ENCODE measurements around the gene F8. TPM values are rescaled to one million over a fixed set of nuclear protein-coding genes. Genes with fewer than 3 reads are reported as not detected.

Gene F8
- total and polyA plus RNA-seq, 9 of the 15 experiments (the other 6 are each of a cell fraction or from before 2014, with no cell fraction given), result 0.41 to 3.8 (median 0.91) TPM

GRCh38 chrX:155026420-155026726 lies 3.9 kb upstream of the F8 start (continued):
- TF ChIP-seq GTF2E2 (tag; IDR thresholded peaks at IDR 0.05), result 0 out of 2 replicates have a peak, but pooled peaks have one; percentile 0
- no peak for TF ChIP-seq RNF219 (CRISPR knock-in tag; IDR thresholded peaks at IDR 0.05)
- TF ChIP-seq CEBPB (tag; IDR thresholded peaks at IDR 0.05), result no peak
- TF ChIP-seq HDAC6 (IDR thresholded peaks at IDR 0.05; ENCODE audit: low read depth, low read length), result no peak
- no peak for TF ChIP-seq ERF (CRISPR knock-in tag; IDR thresholded peaks at IDR 0.05)
- no peak for TF ChIP-seq PTTG1 (tag; IDR thresholded peaks at IDR 0.05; ENCODE audit: low read depth)
- no peak for TF ChIP-seq POLR2A (conservative IDR thresholded peaks at IDR 0.05)
- no peak for TF ChIP-seq HNRNPUL1 (IDR thresholded peaks at IDR 0.05; ENCODE audit: low read length)

- FAIRE-seq, result no peak
- no peak for ATAC-seq
- peak overlapping the region; percentile 52; the same call in 1 of the 3 replicates for H3K27ac ChIP-seq (ENCODE audit: extremely low read depth, low read depth, low read length)
- no peaks in the 10 kb centered on the region for H4K20me1 ChIP-seq (replicated peaks; ENCODE audit: control insufficient read depth, insufficient read depth, low read length)
- ChIA-PET CTCF (ENCODE audit: low intra/inter-chr PET ratio) (no interaction called here), POLR2A (interaction anchor here (0.8 to 1.5 kb wide), 2 partner anchors 17 to 589 kb away, joined by 3 to 4 read pairs; no protein-coding TSS in a partner anchor)
- BruUV-seq (replicated peaks), result no TSS peak
- H3K79me2 ChIP-seq (ENCODE audit: control insufficient read depth, insufficient read depth, low read length), result peaks cover 22% of the 10 kb centered on the region
- H3K9me1 ChIP-seq (ENCODE audit: control insufficient read depth, insufficient read depth, low read length), result no peaks in the 10 kb centered on the region
- no peaks in the 10 kb centered on the region for H3K27me3 ChIP-seq (ENCODE audit: control insufficient read depth in 2 of 2, insufficient read depth in 2 of 2, low read length in 2 of 2)
- peak overlapping the region in 1 of 2 experiments; percentile 26; a peak in 1 of 4 replicates for H3K9ac ChIP-seq (ENCODE audit: insufficient read depth in 1 of 2, low read depth in 2 of 2, low read length in 2 of 2)
- peaks cover 14 to 31% of the 10 kb centered on the region in 2 experiments for H3K4me1 ChIP-seq (replicated peaks in 1 of 2; ENCODE audit: control insufficient read depth in 2 of 2, insufficient read depth in 2 of 2, low read length in 2 of 2)
- WGBS (ENCODE audit: insufficient coverage, low coverage, missing lambda C conversion rate), result 8% methylated on average over 5 of the region's 6 CpGs
- intact Hi-C loops (cut with micrococcal nuclease) (no loop called here), in situ Hi-C loops (cut with MboI) (no loop called here)
- no peaks in the 10 kb centered on the region for H3K36me3 ChIP-seq (ENCODE audit: control insufficient read depth, insufficient read depth, low read length)
- H2AFZ ChIP-seq (ENCODE audit: low read depth, low read length), result peak overlapping the region; percentile 73
- no peak for DNase-seq (ENCODE audit: extremely low read depth in 1 of 4, low spot score in 3 of 4)
- no peak overlapping the region for H3K4me3 ChIP-seq
- no peaks in the 10 kb centered on the region for H3K9me3 ChIP-seq (replicated peaks; ENCODE audit: control insufficient read depth, insufficient read depth, low read depth, low read length)
- H3K4me2 ChIP-seq (ENCODE audit: insufficient read depth, low read length), result peak overlapping the region; percentile 30; the same call in 1 of the 2 replicates
- TF ChIP-seq ATF3 (IDR thresholded peaks at IDR 0.05) (peak; percentile 26; the same call in 1 of the 2 replicates), ATF3 (CRISPR knock-in tag; conservative IDR thresholded peaks at IDR 0.05) (no peak), MTA1 (IDR thresholded peaks at IDR 0.05; ENCODE audit: borderline replicate concordance) (0 out of 2 replicates have a peak, but pooled peaks have one; percentile 14), CBFB (CRISPR knock-in tag; IDR thresholded peaks at IDR 0.05) (no peak), ZBTB7A (IDR thresholded peaks at IDR 0.05; ENCODE audit: borderline replicate concordance, control insufficient read depth, low read depth, low read length) (no peak), PHF20 (IDR thresholded peaks at IDR 0.05; ENCODE audit: partially characterized antibody) (no peak), KDM4B (IDR thresholded peaks at IDR 0.05; ENCODE audit: borderline replicate concordance in 2 of 2, low read depth in 1 of 2) (no peak), CBFA2T3 (IDR thresholded peaks at IDR 0.05) (peak; percentile 66), PHB2 (IDR thresholded peaks at IDR 0.05; ENCODE audit: low read depth) (no peak), RAD21 (CRISPR knock-in tag; conservative IDR thresholded peaks at IDR 0.05 in 1 of 2, IDR thresholded peaks at IDR 0.05 in 1 of 2) (no peak), MTF1 (CRISPR knock-in tag; IDR thresholded peaks at IDR 0.05; ENCODE audit: borderline replicate concordance) (no peak), ZNF583 (CRISPR knock-in tag; IDR thresholded peaks at IDR 0.05) (no peak)
Measured at GRCh38 chrX:155023907-155024833, 1.6 kb upstream of the F8 start.

Data from K562 (cell line).